BE2C (cell line): ENCODE data around the gene SLC36A1.

Experiments
- DNase-seq: peaks from one replicate; pipeline ENCODE4 v3.0.0-alpha.2; 2020
- H3K27me3 ChIP-seq: fragments of 250-450 bp; sonication (Bioruptor Pico); 2 replicates; pipeline ENCODE4 v1.5.1; 2020; ENCODE audit warnings: mild to moderate bottlenecking
- H3K36me3 ChIP-seq: fragments of 250-450 bp; sonication (Bioruptor Pico); 2 replicates; pipeline ENCODE4 v1.5.1; 2020; ENCODE audit warnings: mild to moderate bottlenecking
- H3K4me1 ChIP-seq: fragments of 250-450 bp; sonication (Bioruptor Pico); 2 replicates; pipeline ENCODE4 v1.5.1; 2020
- H3K4me3 ChIP-seq: 2 replicates; pipeline ENCODE4 v1.5.1; 2011; ENCODE audit warnings: low read depth, low read length
- H3K9me3 ChIP-seq: fragments of 250-450 bp; sonication (Bioruptor Pico); 2 replicates; pipeline ENCODE4 v1.5.1; 2020
- TF ChIP-seq, protein P1 (sequence below): IDR thresholded peaks from 2 replicates; pipeline ENCODE4 v1.5.1; 2012; ENCODE audit warnings: mild to moderate bottlenecking, low read depth, low read length

The SLC36A1 gene

DNA sequence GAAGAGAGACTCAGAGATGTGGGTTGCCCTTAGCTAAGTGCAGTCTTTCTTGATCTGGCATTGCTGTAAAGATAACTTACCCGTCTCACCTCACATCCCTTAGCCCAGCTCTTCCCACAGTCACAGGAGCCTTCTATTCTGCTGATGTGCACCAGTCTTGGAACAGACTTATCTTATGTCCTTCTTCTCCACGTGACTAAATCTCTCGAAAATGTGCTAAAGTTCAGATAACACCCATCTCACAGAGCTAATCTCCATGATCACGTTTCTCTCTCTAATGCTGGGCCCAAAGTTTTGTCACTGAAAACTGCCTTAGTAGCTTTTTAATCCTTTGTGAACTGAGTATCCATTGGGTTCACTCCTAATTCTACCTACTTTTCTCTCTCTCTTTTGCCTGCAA, 16.7 kb downstream of the SLC36A1 start:
- no peak for DNase-seq
- Histone ChIP-seq H3K36me3 (peaks cover 4% of the 10 kb centered on the region; the same call in 1 of the 2 replicates), H3K27me3 (no peaks in the 10 kb centered on the region; the same call in 1 of the 2 replicates), H3K4me1 (no peaks in the 10 kb centered on the region), H3K9me3 (no peaks in the 10 kb centered on the region; the same call in 1 of the 2 replicates), H3K4me3 (no peak overlapping the region)
- TF ChIP-seq, protein P1, sequence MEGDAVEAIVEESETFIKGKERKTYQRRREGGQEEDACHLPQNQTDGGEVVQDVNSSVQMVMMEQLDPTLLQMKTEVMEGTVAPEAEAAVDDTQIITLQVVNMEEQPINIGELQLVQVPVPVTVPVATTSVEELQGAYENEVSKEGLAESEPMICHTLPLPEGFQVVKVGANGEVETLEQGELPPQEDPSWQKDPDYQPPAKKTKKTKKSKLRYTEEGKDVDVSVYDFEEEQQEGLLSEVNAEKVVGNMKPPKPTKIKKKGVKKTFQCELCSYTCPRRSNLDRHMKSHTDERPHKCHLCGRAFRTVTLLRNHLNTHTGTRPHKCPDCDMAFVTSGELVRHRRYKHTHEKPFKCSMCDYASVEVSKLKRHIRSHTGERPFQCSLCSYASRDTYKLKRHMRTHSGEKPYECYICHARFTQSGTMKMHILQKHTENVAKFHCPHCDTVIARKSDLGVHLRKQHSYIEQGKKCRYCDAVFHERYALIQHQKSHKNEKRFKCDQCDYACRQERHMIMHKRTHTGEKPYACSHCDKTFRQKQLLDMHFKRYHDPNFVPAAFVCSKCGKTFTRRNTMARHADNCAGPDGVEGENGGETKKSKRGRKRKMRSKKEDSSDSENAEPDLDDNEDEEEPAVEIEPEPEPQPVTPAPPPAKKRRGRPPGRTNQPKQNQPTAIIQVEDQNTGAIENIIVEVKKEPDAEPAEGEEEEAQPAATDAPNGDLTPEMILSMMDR: no peak

DNA sequence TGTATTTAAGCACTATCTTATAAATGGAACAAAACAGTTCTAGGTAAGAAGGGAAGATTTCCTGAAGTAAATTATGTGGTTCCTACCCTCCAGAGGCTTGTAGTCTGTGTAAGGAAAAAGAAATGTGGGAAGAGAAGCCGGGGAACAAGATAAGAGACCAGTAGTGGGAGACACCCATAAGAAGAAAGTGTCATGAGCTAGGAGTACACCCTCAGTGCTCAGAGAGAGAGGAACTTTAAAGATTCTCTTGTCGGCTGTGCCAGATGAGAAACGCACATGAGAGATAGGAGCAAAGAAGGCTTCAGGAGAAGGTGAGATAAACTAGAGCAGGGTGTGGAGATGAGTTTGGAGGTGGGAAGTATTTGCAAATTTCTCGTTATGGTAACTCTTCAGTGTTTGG, 18.1 kb downstream of the SLC36A1 start:
- H3K9me3 ChIP-seq: no peaks in the 10 kb centered on the region; the same call in 1 of the 2 replicates
- TF ChIP-seq, protein P1: no peak
- H3K27me3 ChIP-seq: no peaks in the 10 kb centered on the region; the same call in 1 of the 2 replicates
- DNase-seq: no peak
- H3K4me1 ChIP-seq: no peaks in the 10 kb centered on the region
- H3K4me3 ChIP-seq: no peak overlapping the region
- peaks cover 4% of the 10 kb centered on the region; the same call in 1 of the 2 replicates for H3K36me3 ChIP-seq

DNA sequence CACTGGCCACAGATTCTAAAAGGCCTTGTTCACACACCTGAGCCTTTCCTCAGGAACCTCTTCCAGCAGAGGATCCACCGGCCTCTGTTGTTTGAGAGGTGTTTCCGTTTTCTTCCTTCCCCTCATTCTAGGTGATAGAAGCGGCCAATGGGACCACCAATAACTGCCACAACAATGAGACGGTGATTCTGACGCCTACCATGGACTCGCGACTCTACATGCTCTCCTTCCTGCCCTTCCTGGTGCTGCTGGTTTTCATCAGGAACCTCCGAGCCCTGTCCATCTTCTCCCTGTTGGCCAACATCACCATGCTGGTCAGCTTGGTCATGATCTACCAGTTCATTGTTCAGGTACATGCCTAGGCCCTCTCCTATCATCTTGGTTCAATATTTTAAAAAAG, 20.2 kb downstream of the SLC36A1 start:
- TF ChIP-seq, protein P1: no peak
- no peak overlapping the region for H3K4me3 ChIP-seq

DNA sequence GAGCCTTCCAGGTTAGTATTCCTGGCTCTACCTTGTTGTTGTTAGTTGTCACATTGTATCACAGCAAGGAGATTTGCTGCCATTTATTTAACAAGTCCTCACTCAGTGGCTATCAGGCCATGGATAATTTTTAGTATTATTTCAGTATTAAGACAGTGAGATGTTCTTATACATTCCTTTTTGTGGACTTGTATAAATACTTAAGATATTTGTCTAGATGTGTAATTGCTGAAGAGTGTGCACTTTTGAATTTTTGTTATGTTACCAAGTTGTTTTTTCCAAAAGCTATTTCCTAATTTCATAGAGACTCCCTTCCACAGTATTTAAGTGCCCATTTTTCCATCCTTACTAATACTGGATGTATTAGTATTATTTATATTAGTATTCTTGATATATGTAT, 22.0 kb downstream of the SLC36A1 start:
- Histone ChIP-seq H3K36me3 (peaks cover 4% of the 10 kb centered on the region; the same call in 1 of the 2 replicates), H3K27me3 (no peaks in the 10 kb centered on the region; the same call in 1 of the 2 replicates), H3K9me3 (no peaks in the 10 kb centered on the region; the same call in 1 of the 2 replicates), H3K4me3 (no peak overlapping the region), H3K4me1 (no peaks in the 10 kb centered on the region)
- DNase-seq: no peak
- TF ChIP-seq, protein P1: no peak

More for the DNA sequence above, 20.2 kb downstream of the SLC36A1 start:
- Histone ChIP-seq H3K36me3 (peaks cover 4% of the 10 kb centered on the region; the same call in 1 of the 2 replicates), H3K4me1 (no peaks in the 10 kb centered on the region), H3K27me3 (no peaks in the 10 kb centered on the region; the same call in 1 of the 2 replicates), H3K9me3 (no peaks in the 10 kb centered on the region; the same call in 1 of the 2 replicates)
- DNase-seq: no peak

DNA sequence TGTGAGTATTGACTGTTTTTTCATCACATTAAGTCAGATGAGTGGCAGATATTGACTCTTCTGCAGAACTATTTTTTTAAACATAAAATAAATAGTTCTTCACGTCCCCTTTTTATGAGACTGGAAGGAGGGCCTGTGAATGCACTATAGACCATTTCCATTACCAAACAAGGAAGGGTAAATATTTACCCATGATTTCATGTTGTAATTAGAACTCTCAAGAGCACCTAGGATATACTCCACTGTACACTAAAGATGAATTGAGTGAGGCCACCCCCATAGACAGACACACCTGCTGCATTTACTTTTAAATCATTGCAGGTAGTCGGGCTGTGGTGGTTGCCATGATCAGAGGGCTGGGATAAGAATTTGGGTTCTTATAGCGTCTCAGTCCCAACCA, 22.6 kb downstream of the SLC36A1 start:
- TF ChIP-seq, protein P1: no peak
- Histone ChIP-seq H3K9me3 (no peaks in the 10 kb centered on the region; the same call in 1 of the 2 replicates), H3K36me3 (peaks cover 4% of the 10 kb centered on the region; the same call in 1 of the 2 replicates), H3K4me3 (no peak overlapping the region), H3K4me1 (no peaks in the 10 kb centered on the region), H3K27me3 (no peaks in the 10 kb centered on the region; the same call in 1 of the 2 replicates)
- DNase-seq: no peak

DNA sequence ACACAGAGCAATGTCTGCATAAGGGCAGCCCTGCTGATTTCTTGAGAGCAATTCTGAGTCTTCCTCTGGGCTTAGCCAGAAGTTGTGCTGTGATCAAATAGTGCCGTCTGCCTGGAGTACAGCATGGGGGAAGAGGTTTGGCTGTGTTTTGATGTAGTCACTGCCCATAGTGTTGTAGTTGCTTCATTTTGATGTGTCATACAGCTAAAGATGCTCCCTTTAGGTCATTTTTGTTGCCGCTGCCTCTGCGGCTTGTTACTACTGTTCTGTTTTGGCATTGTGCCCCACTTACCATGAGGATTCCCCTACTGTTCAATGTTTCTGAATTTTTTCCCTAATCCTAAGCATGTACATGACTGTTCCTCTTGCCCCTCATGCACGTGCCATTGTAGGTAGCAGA, 23.0 kb downstream of the SLC36A1 start:
- TF ChIP-seq, protein P1: no peak
- H3K4me3 ChIP-seq: no peak overlapping the region
- peaks cover 4% of the 10 kb centered on the region; the same call in 1 of the 2 replicates for H3K36me3 ChIP-seq
- no peak for DNase-seq
- H3K9me3 ChIP-seq: no peaks in the 10 kb centered on the region; the same call in 1 of the 2 replicates
- no peaks in the 10 kb centered on the region; the same call in 1 of the 2 replicates for H3K27me3 ChIP-seq
- H3K4me1 ChIP-seq: no peaks in the 10 kb centered on the region
